ENCODE data around the gene PCDHGC4. TPM values are rescaled to one million over a fixed set of nuclear protein-coding genes. Genes with fewer than 3 reads are reported as not detected.
A peak's percentile ranks its signal among the peaks of the same experiment; 100 is the strongest.

The PCDHGC4 gene
- total RNA-seq, 1 experiment from 2014 or later = 4.3 TPM

GRCh38 chr5:141508798-141509611 lies 24.2 kb downstream of the PCDHGC4 start:
- H2BK15ac ChIP-seq (ENCODE audit: low read depth, low read length) = no peak overlapping the region
- H4K20me1 ChIP-seq (ENCODE audit: control insufficient read depth, insufficient read depth, insufficient read length) = no peaks in the 10 kb centered on the region
- no peaks in the 10 kb centered on the region for H3K27me3 ChIP-seq (ENCODE audit: insufficient read depth, low read length)
- no peaks in the 10 kb centered on the region for H3K79me2 ChIP-seq (ENCODE audit: insufficient read depth, low read length)
- H3K27ac ChIP-seq (ENCODE audit: insufficient read length, low read depth, low read length) = no peak overlapping the region
- H3K9ac ChIP-seq (ENCODE audit: extremely low read depth, insufficient read length, low read length) = no peak overlapping the region
- no peak overlapping the region for H3K4ac ChIP-seq (ENCODE audit: low read depth, low read length)
- no peak overlapping the region for H3T11ph ChIP-seq (ENCODE audit: low read length)
- H2AK5ac ChIP-seq (ENCODE audit: insufficient read length, low read length) = no peak overlapping the region
- H3K27ac Mint-ChIP-seq = peak overlapping the region; percentile 44 to 99 (median 88); a peak in 4 of 7 replicates
- peaks cover 36 to 41% of the 10 kb centered on the region in 2 experiments for H3K4me1 Mint-ChIP-seq
- H2BK12ac ChIP-seq (ENCODE audit: insufficient read length, low read depth, low read length) = no peak overlapping the region
- peaks cover 3% of the 10 kb centered on the region; the same call in 1 of the 2 replicates for H3K27me3 Mint-ChIP-seq (ENCODE audit: low read depth)
- no peak for TF ChIP-seq CTCF (conservative IDR thresholded peaks at IDR 0.05)
- H4K91ac ChIP-seq (ENCODE audit: insufficient read length, low read depth, low read length) = no peak overlapping the region
- H3K4me1 ChIP-seq (ENCODE audit: insufficient read depth, low read length) = peaks cover 4% of the 10 kb centered on the region; the same call in 1 of the 2 replicates
- no peaks in the 10 kb centered on the region for H3K9me3 ChIP-seq (ENCODE audit: control insufficient read depth, low read depth, low read length)
- no peak overlapping the region for H2AFZ ChIP-seq (ENCODE audit: low read length)
- H3K14ac ChIP-seq (ENCODE audit: insufficient read depth, low read length) = no peak overlapping the region
- peaks cover 8 to 19% (median 9%) of the 10 kb centered on the region in 3 experiments for H3K36me3 Mint-ChIP-seq (ENCODE audit: insufficient read depth in 1 of 3, low read depth in 3 of 3)
- no peaks in the 10 kb centered on the region for H3K79me1 ChIP-seq (ENCODE audit: insufficient read depth, low read depth, low read length, poor library complexity, severe bottlenecking)
- WGBS (ENCODE audit: extremely low coverage, insufficient read length, low lambda C conversion rate) = no CpG with 5 or more reads among the region's 23 CpGs
- H2BK5ac ChIP-seq (ENCODE audit: insufficient read length, low read length) = no peak overlapping the region
- H4K8ac ChIP-seq (replicated peaks; ENCODE audit: insufficient read length, low read depth, low read length) = no peak overlapping the region
- peak overlapping the region; percentile 33 for H3K4me2 ChIP-seq (ENCODE audit: insufficient read depth, insufficient read length, low read length)
- H3K18ac ChIP-seq (ENCODE audit: insufficient read length, low read depth, low read length) = no peak overlapping the region
- H3K56ac ChIP-seq (ENCODE audit: insufficient read length, low read depth, low read length) = no peak overlapping the region
- peak; percentile 77 for DNase-seq
- H3K9me3 Mint-ChIP-seq = no peaks in the 10 kb centered on the region; a peak in 1 of 5 replicates
- H3K23ac ChIP-seq (ENCODE audit: insufficient read length, low read depth, low read length) = no peak overlapping the region
- no peak overlapping the region for H2BK20ac ChIP-seq (ENCODE audit: low read depth, low read length, poor library complexity, severe bottlenecking)
- H3K23me2 ChIP-seq (ENCODE audit: insufficient read length, low read depth, low read length, poor library complexity, severe bottlenecking) = peaks cover 14% of the 10 kb centered on the region
- H3K4me3 Mint-ChIP-seq = peak overlapping the region; percentile 55 to 79
- no peak overlapping the region for H4K5ac ChIP-seq (ENCODE audit: insufficient read length, low read depth, low read length)
- H2BK120ac ChIP-seq (ENCODE audit: low read depth, low read length, poor library complexity, severe bottlenecking) = no peak overlapping the region
